Bronchial epithelial cell (primary cell): ENCODE data around the gene PDE5A. TPM values are rescaled to one million over a fixed set of nuclear protein-coding genes. Genes with fewer than 3 reads are reported as not detected.

Experiments
- DNase-seq: peaks from one replicate; pipeline ENCODE4 v3.0.0-alpha.2; 2010; ENCODE audit warnings: low read depth
- FAIRE-seq: peaks from 2 replicates; lab custom pipeline; 2011; peaks lifted over from hg19 to GRCh38; lab: Jason Lieb, UNC
- H3K27me3 ChIP-seq: 2 replicates; pipeline ENCODE4 v1.5.1; 2011; ENCODE audit warnings: low read length; ENCODE audit not compliant: control insufficient read depth, insufficient read depth
- H3K36me3 ChIP-seq: 2 replicates; pipeline ENCODE4 v1.5.1; 2011; ENCODE audit warnings: low read length; ENCODE audit not compliant: control insufficient read depth, insufficient read depth
- H3K4me3 ChIP-seq: 2 replicates; pipeline ENCODE4 v1.5.1; 2011; ENCODE audit warnings: mild to moderate bottlenecking, low read depth, low read length, control low read depth
- CTCF ChIP-seq: IDR thresholded peaks from 2 replicates; pipeline ENCODE4 v1.5.1; 2011; ENCODE audit warnings: mild to moderate bottlenecking, moderate library complexity, low read length, control low read depth, inconsistent platforms; ENCODE audit not compliant: insufficient read depth, severe bottlenecking
- total RNA-seq: library from RNA; depleted of rRNA; stranded (reverse); fragments of >200 nt; gene quantifications from 2 replicates; pipeline ENCODE4 v1.2.1, GENCODE V29; 2014

Gene PDE5A
- total RNA-seq, 1 donor from 2014 or later, result 5.8 TPM

- no peak for TF ChIP-seq CTCF
- FAIRE-seq (no peak), DNase-seq (no peak)
- no peaks in the 10 kb centered on the region for H3K36me3 ChIP-seq
- no peaks in the 10 kb centered on the region for H3K27me3 ChIP-seq
- no peak overlapping the region for H3K4me3 ChIP-seq
Measured at GRCh38 chr4:119504616-119505015, 124.0 kb downstream of the PDE5A start.

- Histone ChIP-seq H3K36me3 (no peaks in the 10 kb centered on the region), H3K4me3 (no peak overlapping the region), H3K27me3 (no peaks in the 10 kb centered on the region)
- FAIRE-seq, result peak; percentile 13
- DNase-seq, result no peak
- TF ChIP-seq CTCF, result no peak
Measured at GRCh38 chr4:119501740-119502139, 126.9 kb downstream of the PDE5A start.

GRCh38 chr4:119498527-119498926 lies 130.1 kb downstream of the PDE5A start:
- Histone ChIP-seq H3K27me3 (no peaks in the 10 kb centered on the region), H3K4me3 (no peak overlapping the region), H3K36me3 (no peaks in the 10 kb centered on the region)
- no peak for TF ChIP-seq CTCF
- DNase-seq (no peak), FAIRE-seq (no peak)

GRCh38 chr4:119493886-119494285 lies 134.7 kb downstream of the PDE5A start:
- no peaks in the 10 kb centered on the region for H3K27me3 ChIP-seq
- DNase-seq (no peak), FAIRE-seq (no peak)
- no peak overlapping the region for H3K4me3 ChIP-seq
- no peak for TF ChIP-seq CTCF
- no peaks in the 10 kb centered on the region for H3K36me3 ChIP-seq

GRCh38 chr4:119493419-119493818 lies 135.2 kb downstream of the PDE5A start:
- H3K36me3 ChIP-seq, result no peaks in the 10 kb centered on the region
- FAIRE-seq (no peak), DNase-seq (peak; percentile 9)
- H3K27me3 ChIP-seq, result no peaks in the 10 kb centered on the region
- TF ChIP-seq CTCF, result no peak
- no peak overlapping the region for H3K4me3 ChIP-seq

GRCh38 chr4:119490335-119490734 lies 138.3 kb downstream of the PDE5A start:
- Histone ChIP-seq H3K36me3 (no peaks in the 10 kb centered on the region), H3K27me3 (no peaks in the 10 kb centered on the region), H3K4me3 (no peak overlapping the region)
- FAIRE-seq (no peak), DNase-seq (peak; percentile 15)
- TF ChIP-seq CTCF, result peak; percentile 23
